T follicular helper cell (primary cell): ENCODE results near the gene ST6GALNAC4.

Experiments
- DNase-seq: peaks from one replicate; pipeline ENCODE4 v3.0.0-alpha.2; 2020; ENCODE audit warnings: low read depth
- total RNA-seq, 2 experiments: gene quantifications; one replicate each; lab custom pipeline; 2026; lab: John Stamatoyannopoulos, UW

ST6GALNAC4 gene, protein sequence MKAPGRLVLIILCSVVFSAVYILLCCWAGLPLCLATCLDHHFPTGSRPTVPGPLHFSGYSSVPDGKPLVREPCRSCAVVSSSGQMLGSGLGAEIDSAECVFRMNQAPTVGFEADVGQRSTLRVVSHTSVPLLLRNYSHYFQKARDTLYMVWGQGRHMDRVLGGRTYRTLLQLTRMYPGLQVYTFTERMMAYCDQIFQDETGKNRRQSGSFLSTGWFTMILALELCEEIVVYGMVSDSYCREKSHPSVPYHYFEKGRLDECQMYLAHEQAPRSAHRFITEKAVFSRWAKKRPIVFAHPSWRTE
- total RNA-seq, result 8.9 to 21.7 reads per million in 2 experiments

DNA sequence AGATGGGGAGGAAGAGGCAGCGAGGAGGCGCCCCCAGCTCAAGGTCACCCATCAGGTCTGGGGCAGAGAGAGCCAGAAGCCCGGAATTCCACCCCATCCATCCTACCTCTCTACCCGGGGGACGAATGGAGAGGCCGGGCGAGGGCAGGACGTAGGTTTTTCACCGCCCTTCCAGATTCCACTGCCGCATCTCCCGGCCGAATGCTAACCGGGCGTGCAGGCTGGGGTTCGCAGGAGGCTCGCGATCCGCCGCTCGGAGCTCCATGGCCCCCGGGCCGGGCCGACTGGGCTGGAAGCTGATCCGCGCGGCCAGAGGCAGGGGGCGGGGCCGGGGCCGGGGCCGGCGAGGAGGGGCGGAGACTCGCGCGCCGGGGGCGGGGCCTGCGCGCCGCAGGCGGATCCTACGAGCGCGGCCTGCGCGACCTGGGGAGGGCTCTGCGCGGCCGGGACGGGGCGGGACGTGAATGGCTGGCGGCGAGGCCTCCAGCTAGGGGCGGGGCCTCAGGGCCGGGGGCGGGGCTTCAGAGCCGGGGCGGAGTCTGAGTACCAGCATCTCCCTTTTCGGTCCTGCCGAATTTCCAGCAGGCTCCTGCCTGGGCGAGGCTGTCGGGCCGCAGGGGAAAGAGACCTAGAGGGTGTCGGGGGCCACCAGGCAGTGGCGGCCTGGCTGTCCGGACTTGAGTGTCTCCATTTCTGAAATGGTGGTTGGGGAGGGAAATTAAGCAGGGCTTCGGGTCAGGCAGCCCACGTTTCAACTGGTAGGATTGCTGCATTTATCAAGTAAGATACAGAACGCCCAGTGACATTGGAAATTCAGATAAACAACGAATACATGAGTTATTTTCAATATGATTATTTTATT lies at the start of gene ST6GALNAC4:
Gene ST6GALNAC4, minus strand, starts transcription at position 322 of the 862 bp plus-strand sequence. CDS start 622 bp downstream, outside the sequence.
- peak; percentile 94 for DNase-seq

GRCh38 chr9:127965953-127966352 lies 49.1 kb upstream of the ST6GALNAC4 start:
- DNase-seq, result no peak

DNA sequence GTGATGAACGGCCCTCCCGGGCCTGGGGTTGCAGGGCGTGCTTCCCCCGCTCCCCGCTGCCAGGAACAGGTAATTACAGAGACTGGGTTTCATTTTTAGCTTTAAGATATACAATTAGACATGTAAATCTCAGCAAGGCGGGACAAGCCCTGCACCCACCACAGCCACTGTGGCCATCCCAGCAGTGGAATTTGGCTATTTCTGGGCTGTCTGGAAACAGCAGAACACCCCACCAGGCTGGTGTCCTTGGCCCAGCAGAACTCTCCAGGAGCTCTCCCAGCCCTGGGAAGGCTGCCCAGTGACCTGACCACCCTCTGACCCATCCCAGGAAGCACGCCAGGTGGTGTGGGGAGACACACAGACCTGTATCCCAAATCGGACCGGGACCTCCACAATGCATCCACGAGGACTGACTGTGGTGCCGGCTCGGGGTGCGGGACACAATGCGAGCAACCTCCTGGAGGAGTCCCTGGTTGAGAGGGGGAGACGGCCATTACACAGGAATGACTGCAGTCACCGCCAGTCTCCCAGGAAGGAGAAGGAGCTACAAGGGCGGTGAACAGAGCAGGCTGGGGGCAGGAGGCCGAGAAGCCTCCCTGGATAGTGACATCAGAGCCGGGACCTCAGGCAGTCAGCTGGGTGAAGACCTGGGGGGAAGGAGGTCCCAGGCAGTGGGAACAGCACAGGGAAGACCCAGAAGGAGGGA lies 46.7 kb upstream of the ST6GALNAC4 start:
- no peak for DNase-seq

DNA sequence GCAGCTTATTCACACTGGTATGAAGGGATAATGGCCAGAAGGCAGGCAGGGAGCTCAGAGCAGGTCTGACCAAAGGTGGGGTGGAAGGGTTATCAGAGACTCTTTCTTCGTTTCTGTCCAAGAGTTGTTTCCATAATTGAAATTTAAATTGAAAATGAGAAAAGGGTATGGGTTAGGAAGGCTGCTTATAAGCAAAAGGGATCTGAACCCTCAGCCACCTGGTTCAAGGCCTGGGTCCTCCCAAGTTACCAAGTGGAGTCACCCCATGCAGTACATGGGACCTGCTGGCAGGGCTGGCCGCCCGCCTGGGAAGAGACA lies 46.2 kb upstream of the ST6GALNAC4 start:
- no peak for DNase-seq

GRCh38 chr9:127962278-127962677 lies 45.4 kb upstream of the ST6GALNAC4 start:
- DNase-seq, result no peak

DNA sequence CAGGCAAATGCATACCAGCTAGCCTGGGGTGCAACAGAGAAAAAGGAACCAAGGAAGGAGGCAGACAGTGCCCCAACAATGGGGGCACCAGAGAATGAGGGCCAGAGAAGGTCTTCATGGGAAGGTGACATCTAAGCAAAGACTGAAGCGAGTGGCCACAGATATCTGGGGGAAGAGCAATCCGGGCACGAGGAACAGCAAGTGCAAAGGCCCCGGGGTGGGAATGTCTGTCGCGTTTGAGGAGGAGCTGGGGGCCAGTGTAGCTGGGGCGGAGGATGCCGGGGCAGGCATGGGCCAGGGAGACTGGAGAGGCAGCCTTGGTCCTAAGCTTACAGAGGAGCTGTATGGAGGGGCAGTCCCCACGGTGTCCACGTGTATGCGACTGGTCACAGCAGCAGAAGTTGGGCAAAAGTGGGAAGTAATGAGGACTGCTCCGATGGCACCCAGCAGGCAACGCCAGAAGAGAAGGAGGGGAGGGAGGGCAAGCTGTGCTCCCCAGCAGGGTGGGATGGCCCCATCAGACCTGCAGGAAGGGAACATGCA lies 44.8 kb upstream of the ST6GALNAC4 start:
- no peak for DNase-seq

DNA sequence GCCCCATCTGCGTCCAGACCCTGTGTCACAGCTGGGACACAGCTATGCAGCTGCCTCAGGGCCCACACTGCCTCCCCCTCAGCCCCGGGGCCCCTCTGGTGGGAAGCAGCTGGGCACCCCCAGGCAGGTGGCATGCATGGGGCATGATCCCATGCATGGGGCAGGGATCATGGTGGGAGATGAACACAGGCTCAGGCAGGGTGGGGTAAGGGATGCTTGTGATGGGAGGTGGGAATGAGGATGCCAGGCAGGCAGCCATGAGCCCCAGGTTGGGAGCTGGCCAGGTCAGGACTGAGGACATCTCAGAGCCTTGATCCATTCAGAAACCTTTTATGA lies 44.3 kb upstream of the ST6GALNAC4 start:
- no peak for DNase-seq

- DNase-seq, result no peak
Observed at GRCh38 chr9:127960410-127961154, 43.7 kb upstream of the ST6GALNAC4 start.

DNA sequence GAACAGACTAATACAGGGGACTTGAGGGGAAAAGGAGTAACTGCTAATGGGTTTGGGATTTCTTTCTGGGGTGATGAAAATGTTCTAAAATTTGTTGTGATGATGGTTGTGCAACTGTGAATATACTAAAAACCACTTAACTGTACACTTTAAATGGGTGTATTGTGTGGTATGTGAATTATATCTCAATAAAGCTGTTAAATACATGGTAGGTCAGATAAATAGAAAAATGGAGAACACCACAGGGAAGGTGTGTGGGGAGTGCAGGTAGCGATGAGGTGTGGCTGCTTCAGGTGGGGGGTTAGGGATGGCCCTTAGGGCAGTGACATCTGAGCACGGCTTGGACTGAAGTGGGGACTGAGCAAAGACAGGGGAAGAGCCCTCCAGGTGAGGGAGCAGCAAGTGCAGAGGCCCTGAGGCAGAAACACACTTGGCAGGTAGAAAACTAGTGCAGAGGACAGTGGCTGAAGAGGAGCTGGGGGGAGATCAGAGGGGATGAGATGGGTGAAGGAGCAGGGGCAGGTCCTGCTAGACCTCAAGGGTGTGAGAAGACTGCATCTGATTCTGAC lies 43.1 kb upstream of the ST6GALNAC4 start:
- DNase-seq, result no peak

DNA sequence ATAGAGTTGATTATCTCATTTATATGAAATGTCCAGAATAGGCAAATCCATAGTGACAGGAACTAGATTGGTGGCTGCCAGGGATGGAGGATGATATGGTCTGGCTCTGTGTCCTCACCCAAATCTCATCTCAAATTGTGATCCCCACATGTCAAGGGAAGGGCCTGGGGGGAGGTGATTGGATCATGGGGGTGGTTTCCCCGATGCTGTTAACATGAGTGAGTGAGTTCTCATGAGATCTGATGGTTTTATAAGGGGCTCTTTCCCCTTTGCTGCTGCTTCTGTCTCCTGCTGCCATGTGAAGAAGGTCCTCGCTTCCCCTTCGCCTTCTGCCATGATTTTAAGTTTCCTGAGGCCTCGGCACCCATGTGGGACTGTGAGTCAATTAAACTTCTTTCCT lies 42.6 kb upstream of the ST6GALNAC4 start:
- DNase-seq, result no peak

- no peak for DNase-seq
Observed at GRCh38 chr9:127958728-127959127, 41.9 kb upstream of the ST6GALNAC4 start.

DNA sequence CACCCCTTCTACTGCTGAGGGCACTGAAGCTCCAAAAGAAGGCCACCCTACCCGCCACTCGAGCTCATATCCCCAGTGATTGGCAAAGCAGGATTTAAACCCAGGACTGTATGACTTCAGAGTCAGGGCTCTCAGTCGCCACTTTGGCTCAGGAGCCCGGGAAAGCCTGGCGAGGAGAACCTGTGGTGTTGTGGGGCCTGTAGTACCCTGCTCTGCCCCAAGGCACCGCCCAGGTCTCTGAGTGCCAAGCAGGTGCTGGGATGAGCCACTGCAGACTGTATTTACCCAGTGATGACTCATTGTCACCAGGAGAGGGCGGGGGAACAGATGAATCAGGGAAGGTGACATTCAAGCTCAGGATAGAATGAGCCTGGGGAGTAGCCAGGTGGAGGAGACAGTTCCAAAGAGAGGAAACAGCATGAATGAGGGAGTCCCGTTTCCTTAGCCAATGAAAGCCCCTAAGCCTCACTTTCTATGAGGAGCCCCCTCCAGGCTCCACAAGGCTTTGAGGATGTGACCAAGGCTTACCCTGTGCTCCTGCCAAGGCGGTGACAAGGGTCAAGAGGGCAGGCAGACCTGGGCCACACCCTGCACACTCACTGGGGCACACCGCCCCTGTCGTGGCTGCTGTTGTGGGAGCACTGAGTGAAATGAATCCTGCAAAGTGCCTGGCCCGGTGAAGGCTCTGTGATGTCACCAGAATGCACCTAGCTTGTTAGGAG lies 38.6 kb upstream of the ST6GALNAC4 start:
- DNase-seq, result peak; percentile 80

DNA sequence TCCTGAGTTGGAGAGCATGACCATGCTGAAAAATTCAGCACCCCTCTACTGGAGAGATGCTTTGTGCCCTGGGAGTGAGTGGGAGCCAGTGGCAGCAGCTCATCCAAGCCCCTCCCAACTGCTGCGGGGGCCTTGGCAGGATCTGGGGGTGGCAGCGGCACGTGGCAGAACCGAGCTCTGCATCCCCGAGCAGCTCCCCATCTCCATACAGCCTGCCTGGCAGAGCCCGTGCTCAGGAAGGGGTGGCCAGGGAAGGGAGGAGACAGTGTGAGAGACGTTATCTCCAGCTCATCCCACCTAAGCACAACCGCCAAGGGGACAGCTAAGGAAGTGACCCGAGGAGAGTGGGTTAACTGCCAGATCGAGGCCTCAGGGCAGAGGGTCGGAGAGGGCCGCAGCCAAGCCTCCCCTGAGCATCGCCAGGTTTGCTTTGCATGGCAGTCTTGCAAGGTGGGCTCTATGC lies 38.0 kb upstream of the ST6GALNAC4 start:
- DNase-seq, result no peak

GRCh38 chr9:127953768-127954505 lies 37.1 kb upstream of the ST6GALNAC4 start:
- no peak for DNase-seq

- DNase-seq, result no peak
Observed at GRCh38 chr9:127953154-127953553, 36.3 kb upstream of the ST6GALNAC4 start.

- no peak for DNase-seq
Observed at GRCh38 chr9:127950513-127951289, 33.9 kb upstream of the ST6GALNAC4 start.

- DNase-seq, result no peak
Observed at GRCh38 chr9:127949827-127950512, 33.1 kb upstream of the ST6GALNAC4 start.
